AG04449 (cell line): Measurements from ENCODE around the gene TMEM238.

ENCODE experiments used
- CTCF ChIA-PET: fragments of 350-600 bp; formaldehyde crosslinking; extraction: SDS; loops from one replicate; lab custom pipeline; 2021; ENCODE audit warnings: antibody characterized with exemption; lab: Yijun Ruan, JAX
- POLR2A ChIA-PET: fragments of 400-600, 350-600 bp; formaldehyde crosslinking; extraction: SDS; loops from one replicate; lab custom pipeline; 2020; ENCODE audit warnings: antibody characterized with exemption, inconsistent platforms; lab: Yijun Ruan, JAX
- DNase-seq: peaks from one replicate; pipeline ENCODE4 v3.0.0-alpha.2; 2010; ENCODE audit warnings: low read depth, low spot score
- H3K4me3 ChIP-seq: 2 replicates; pipeline ENCODE4 v1.5.1; 2011; ENCODE audit warnings: low read depth, mild to moderate bottlenecking, control low read depth, low read length
- TF ChIP-seq, protein P1 (sequence below): IDR thresholded peaks from one replicate; pipeline ENCODE4 v1.5.1; 2011; ENCODE audit warnings: mild to moderate bottlenecking, moderate library complexity, low read length, control low read depth, inconsistent platforms; ENCODE audit not compliant: insufficient read depth; ENCODE audit errors: missing control alignments

The TMEM238 gene

DNA sequence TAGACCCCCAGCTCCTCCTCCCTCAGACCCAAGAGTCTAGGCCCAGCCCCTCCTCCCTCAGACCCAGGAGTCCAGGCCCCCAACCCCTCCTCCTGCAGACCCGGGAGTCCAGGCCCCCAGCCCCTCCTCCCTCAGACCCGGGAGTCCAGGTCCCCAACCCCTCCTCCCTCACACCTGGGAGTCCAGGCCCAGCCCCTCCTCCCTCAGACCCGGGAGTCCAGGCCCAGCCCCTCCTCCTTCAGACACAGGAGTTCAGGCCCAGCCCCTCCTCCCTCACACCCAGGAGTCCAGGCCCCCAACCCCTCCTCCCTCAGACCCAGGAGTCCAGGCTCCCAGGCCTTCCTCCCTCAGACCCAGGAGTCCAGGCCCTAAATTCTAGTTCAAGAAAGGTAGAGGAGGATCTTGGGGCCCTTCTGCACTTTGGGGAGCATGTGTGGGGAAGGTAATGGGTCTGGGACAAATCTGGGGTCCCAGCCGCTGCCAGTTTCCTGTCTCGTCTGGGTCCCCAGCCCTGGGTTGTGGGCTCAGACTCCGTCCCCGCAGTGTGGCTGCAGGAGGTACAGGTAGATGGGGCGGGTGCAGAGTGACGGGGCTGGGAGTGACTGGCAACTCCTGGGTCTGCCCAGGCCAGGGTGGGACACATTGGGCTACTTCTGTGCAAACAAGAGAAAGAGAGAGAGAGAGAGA is 10.6 kb downstream of the TMEM238 start:
- DNase-seq = no peak
- no peak overlapping the region for H3K4me3 ChIP-seq
- CTCF ChIA-PET = interaction anchor here (2.1 to 2.4 kb wide), 2 partner anchors 10 to 71 kb away, joined by 12 to 14 read pairs; partner anchors contain the start of gene TMEM238
- POLR2A ChIA-PET = interaction anchor here (0.9 to 1.1 kb wide), 3 partner anchors 10 to 34 kb away, joined by 3 to 7 read pairs (median 3); partner anchors contain the start of gene GARIN5B
- TF ChIP-seq, protein P1, sequence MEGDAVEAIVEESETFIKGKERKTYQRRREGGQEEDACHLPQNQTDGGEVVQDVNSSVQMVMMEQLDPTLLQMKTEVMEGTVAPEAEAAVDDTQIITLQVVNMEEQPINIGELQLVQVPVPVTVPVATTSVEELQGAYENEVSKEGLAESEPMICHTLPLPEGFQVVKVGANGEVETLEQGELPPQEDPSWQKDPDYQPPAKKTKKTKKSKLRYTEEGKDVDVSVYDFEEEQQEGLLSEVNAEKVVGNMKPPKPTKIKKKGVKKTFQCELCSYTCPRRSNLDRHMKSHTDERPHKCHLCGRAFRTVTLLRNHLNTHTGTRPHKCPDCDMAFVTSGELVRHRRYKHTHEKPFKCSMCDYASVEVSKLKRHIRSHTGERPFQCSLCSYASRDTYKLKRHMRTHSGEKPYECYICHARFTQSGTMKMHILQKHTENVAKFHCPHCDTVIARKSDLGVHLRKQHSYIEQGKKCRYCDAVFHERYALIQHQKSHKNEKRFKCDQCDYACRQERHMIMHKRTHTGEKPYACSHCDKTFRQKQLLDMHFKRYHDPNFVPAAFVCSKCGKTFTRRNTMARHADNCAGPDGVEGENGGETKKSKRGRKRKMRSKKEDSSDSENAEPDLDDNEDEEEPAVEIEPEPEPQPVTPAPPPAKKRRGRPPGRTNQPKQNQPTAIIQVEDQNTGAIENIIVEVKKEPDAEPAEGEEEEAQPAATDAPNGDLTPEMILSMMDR = no peak

DNA sequence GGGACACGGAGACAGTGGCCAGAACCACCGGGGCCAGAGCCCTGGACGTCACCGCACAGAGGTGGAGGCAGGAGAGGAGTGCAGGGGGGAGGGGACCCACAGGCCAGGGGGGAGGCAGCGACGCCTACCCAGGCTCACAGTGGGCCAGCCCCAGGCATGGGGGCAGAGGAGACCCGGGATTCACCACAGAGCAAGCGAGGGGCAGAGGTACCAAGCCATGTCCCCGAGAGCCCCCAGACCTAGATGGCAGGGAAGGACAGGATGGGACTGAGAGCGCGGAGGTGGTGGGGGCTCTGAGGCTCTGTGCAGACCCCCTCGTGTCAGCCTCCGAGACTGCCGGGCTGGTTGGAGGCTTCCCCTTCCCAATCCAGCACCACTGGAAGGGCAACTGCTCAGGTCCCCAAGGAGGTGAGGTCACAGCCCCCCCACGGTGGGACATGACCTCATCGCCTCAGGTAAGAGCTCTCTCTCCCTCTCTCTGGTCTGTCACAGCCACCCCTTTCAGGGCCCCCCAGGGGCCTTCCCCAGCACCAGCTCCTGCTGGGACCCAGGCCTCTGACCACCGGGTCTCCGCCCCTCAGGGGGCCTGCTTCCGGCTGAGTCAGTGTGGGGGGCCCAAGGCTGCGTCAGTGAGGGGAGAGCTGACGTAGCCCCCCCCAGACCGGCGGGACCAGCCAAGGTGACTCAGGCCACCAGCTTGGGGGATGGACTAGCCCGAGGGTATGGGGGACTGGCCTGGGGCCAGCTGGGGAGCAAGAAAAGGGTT is 11.6 kb downstream of the TMEM238 start:
- POLR2A ChIA-PET = interaction anchor here (0.9 to 1.1 kb wide), 4 partner anchors 9 to 35 kb away, joined by 3 to 7 read pairs (median 3); partner anchors contain the start of genes GARIN5B and UBE2S
- TF ChIP-seq, protein P1 = no peak
- CTCF ChIA-PET = interaction anchor here (2.1 to 2.4 kb wide), 2 partner anchors 11 to 70 kb away, joined by 12 to 14 read pairs; partner anchors contain the start of gene TMEM238
- no peak overlapping the region for H3K4me3 ChIP-seq
- no peak for DNase-seq

DNA sequence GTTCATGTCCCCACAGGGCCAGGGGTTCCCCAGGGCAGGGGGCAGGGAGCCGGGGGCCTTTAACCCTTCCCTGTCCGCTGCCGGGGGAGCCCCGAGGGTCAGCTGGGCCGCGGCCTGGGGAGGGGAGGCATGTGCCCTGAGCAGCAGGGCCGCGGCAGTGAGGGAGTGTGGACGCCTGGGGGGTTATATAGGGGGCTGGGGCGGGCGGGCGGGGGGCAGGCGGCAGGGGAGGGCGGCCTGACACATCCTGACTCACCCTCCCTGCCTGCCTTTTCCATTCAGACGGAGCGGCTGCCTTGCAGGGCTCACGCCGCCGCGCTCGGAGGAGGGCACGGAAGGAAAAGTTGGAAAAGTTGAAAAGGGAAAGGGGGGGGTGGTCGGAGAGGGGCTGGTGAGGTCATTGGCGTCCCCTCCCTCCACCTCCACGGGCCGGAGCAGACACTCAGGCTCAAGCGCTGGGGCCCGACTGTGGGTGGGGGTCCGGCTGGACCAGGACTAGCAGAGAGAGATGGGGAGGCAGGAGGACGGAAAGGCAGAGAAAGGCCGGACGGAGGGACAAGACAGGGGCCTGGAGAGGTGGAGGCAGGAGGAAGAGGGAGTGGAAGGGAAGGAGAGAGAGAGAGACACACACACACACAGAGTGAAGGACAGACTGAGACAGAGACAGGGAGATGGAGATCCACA is 13.6 kb downstream of the TMEM238 start, which contains the start of gene IL11:
Gene IL11 (minus strand): TSS at position 159 of the 684 bp plus-strand sequence. CDS start 153 bp downstream, at position 6.
- TF ChIP-seq, protein P1 = no peak
- ChIA-PET CTCF (interaction anchor here (1.5 to 2.9 kb wide), 2 partner anchors 14 to 211 kb away, joined by 3 to 11 read pairs; partner anchors contain the start of gene TMEM238), POLR2A (interaction anchor here (0.6 to 2.3 kb wide), 6 partner anchors 11 to 154 kb away, joined by 3 to 18 read pairs (median 4); partner anchors contain the start of genes HSPBP1, KMT5C, PPP6R1 and UBE2S)
- peak within 1 kb of the TSS; percentile 74 for H3K4me3 ChIP-seq
- DNase-seq = no peak

DNA sequence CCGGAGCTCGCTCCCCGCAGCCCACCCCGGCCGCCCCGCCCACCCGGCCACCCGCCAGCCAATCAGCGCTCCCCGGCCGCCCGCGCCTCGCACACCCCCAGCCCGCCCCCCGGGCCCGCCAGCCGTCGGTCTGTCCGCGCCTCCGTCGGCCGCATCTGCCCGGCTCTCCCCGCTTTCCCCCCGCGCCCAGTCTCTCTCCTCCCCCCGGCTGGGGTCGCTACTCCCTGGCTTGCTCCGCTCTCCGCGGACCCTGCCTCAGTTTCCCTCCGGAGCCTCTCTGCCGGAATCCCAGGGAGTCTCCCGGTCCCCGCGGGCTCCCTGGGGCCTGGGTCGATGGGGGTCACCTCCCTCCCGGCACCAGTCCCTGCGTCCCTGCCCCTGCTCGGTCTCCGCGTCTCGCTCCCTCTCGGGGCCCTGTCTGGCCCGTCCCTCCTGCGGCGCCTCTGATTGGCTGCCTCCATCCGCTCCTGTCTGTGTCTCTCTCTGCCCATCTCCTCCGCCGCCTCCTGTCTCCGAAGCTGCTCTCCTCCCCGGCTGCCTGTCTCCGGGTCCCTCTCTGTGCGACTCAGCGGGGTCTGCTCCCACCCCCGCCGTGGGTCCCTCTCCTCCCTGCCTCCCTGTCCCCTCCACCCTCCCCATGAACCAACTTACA is 14.3 kb downstream of the TMEM238 start:
- DNase-seq = no peak
- CTCF ChIA-PET = interaction anchor here (1.2 to 2.9 kb wide), 4 partner anchors 14 to 210 kb away, joined by 3 to 14 read pairs (median 7); partner anchors contain the start of gene TMEM238
- H3K4me3 ChIP-seq = peak overlapping the region; percentile 74
- TF ChIP-seq, protein P1 = no peak
- POLR2A ChIA-PET = interaction anchor here (1.2 to 2.3 kb wide), 6 partner anchors 14 to 154 kb away, joined by 3 to 18 read pairs (median 6); partner anchors contain the start of genes HSPBP1, KMT5C, PPP6R1 and TMEM238
